Putamen (tissue), 1 donor: ENCODE measurements around the gene MLEC.
A peak's percentile ranks its signal among the peaks of the same experiment; 100 is the strongest.

Experiments used
- DNase-seq: peaks from one replicate; pipeline ENCODE4 v3.0.0-alpha.2; 2016; ENCODE audit warnings: low spot score

Gene MLEC

GRCh38 chr12:120692524-120693033 is 5.6 kb downstream of the MLEC start:
- DNase-seq = no peak

DNA sequence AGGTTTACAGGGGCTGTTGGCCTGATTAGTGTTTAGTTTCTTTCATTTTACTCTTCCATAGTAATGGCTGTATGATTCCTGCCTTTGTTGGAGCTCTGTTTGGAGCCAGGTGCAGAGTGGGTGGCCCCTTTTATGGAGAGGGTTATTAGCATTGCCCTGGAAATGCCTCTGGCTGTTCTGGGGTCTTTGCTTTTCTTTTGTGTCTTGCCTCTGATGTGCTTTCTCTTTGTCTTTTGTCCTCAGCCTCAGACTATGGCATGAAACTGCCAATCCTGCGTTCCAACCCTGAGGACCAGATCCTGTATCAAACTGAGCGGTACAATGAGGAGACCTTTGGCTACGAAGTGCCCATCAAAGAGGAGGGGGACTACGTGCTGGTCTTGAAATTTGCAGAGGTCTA is 6.9 kb downstream of the MLEC start:
- DNase-seq = no peak

DNA sequence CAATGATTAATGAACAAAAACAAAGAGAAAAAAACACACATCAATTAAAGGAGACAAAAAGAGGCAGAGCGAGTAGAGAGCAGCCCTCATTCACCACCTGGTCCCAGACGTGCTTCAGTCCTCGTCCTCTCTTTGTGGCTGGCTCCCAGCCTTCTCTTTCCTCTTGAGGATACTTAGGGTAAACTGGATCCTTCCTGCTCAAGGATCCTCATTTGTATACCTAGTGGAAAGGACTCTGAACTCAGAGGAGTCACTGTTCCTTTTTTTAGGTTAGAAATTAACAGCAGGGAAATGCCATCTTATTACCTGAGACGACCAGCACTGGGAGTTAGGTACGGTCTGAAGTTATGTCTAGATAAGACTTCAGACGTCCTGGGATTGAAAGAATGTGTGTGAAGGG is 9.7 kb downstream of the MLEC start:
- no peak for DNase-seq

GRCh38 chr12:120697344-120697743 is 10.4 kb downstream of the MLEC start:
- no peak for DNase-seq

DNA sequence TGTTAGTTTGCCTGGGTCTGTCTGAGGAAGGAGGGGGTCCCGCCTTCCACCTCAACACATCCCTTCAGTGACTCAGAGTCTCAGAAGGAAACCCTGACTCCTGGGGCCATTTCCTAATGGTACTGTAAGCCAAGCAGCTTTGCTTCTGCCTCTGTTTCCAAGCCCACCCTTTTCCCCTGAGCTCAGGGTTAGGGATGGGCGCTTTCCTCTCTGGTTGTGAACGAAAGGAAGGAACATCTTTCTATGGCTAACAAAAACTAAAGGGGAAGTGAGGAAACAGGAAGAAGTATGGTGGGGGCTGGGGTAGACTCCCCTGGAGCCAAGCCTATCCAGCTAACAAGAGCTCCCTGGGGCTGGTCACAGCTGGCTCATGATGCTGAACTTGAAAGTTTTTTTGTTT is 11.7 kb downstream of the MLEC start:
- no peak for DNase-seq

DNA sequence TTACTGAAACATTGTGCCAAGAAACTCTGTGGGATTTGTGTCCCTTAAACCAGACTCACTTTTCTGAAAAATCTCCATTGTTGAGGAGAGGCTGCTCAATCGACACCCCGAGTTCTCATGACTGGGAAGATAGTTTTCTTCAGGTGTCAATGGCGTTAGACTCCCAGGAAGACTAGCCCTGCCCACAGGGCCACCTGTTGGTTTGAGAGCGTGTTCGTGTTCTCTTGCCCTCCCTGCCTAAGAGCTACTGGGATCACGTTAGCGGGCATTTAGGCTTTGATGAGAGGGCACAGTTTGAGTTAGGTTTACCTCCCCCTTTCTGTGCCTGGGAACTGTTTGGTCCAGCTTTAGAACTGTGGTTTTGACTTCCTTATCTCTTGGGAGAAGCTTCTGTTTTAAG is 12.6 kb downstream of the MLEC start:
- no peak for DNase-seq

- no peak for DNase-seq
These were observed 13.9 kb downstream of the MLEC start for GRCh38 chr12:120700886-120701285.

DNA sequence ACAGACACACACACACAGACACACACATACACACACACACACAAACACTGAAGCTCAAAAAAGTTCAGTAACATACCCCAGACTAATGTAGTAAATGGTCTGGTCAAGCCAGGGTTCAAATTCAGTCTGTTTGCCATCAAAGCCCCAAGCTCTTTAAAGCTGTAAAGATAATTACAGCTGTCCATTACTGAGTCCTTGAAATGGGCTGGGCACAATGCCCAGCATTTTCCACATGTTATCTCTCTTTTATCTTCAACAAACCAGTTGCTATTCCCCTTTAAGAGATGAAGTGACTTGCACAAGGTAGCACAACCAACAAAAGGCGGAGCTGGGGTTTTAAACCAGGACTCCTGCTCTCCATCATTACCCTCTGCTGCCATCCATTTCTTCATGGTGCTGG is 15.7 kb downstream of the MLEC start:
- no peak for DNase-seq

DNA sequence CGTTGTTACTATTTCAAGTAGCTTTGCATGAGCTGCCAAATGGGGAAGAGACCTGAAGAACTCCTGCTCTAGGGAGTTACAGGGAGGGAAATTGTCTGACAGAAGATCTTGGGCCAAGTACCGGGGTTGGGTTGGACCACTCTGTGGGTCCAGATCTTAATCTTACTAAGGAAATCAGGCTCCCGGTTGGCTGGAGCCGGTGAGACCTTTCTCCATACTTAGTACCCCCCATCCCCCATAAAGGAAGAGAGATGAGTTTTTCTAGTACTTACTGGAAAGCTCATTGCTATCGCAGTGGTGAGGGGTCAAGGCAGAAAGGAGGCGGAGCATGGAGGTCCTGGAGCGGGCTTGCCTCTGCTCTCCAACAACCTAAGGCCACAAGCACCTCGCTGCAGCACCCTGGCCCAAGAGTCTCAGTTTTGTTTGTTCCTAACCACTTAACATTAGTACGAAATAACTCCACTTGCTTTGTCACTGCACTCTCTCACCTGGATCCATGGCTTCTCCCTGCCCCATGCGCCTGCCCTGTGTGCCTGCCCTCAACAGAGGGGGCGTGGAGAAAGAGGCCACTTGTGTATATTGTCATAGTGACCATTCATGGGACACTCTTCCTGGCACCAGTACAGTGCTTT is 16.5 kb downstream of the MLEC start:
- DNase-seq = no peak

- DNase-seq = no peak
These were observed 18.7 kb downstream of the MLEC start for GRCh38 chr12:120705618-120706017.

GRCh38 chr12:120706029-120706428 is 19.1 kb downstream of the MLEC start:
- no peak for DNase-seq

DNA sequence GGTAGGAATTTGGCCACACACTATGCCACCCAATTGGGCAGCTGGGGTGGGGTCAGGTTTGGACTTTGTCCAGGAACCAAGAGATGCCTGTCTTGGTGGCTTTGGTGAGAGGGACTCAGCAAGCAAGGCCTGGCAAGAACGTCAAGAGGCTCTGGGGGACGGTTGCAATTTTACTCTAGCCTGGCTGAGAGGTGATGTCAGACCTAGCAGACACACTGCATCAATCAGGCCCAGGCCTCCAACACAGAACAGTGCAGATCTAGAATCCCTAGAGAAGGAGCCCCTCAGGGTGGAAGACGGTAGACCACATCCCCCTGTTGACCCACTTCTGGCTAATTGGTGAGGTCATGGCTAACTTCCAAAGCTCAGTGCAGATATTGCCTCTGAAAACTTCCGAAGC is 21.7 kb downstream of the MLEC start:
- DNase-seq = no peak

- peak; percentile 60 for DNase-seq
These were observed 23.3 kb downstream of the MLEC start, which contains the start of gene UNC119B for GRCh38 chr12:120710031-120710804. Gene UNC119B (plus strand): TSS chr12:120710458. CDS start chr12:120710475, 17 bp downstream.

DNA sequence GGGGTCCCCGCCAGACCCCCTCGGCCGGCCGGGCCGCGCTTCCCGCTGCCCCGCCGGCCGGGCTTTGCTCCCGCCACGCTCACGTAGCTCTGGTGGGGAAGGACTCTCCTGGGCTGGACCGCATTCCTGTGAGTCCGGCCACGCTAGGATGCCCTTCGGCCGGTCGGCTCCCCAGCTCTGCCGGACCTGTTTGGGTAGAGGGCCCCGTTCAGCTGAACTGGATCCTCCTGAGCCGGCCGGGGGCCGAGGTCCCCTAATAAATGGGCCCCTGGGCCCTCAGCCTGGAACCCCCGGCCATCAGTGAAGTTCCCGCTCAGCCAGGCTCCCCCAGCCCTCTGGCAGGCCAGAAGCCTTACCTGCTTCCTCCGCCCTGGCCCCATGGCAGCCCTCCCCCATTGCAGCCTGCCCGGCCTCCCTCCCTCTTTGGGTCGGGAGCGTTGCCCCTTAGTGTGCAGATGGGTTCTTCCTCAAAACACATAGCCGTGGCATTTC is 23.9 kb downstream of the MLEC start:
- DNase-seq = no peak

DNA sequence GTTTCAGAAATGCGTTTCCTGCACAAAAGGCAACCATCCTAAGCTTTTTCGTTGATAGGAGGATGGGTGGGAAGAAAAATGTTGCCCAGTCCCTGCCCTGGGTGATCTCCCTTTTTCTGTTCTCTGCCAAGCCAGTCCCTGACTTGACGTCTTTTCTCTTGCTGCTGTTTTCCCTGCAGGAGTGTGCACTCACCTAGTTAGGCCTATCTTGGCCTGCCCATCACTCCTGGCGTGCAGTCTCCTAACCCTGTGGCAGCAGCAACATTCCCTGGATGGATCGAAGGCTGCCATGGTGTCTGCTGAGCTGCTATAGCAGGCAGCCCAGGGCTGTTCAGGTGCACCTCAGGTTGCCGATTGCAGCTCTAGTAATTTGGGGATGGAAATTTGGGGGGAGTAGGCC is 24.5 kb downstream of the MLEC start:
- DNase-seq = no peak

GRCh38 chr12:120712610-120713009 is 25.7 kb downstream of the MLEC start:
- DNase-seq = no peak

- DNase-seq = peak; percentile 72
These were observed 27.0 kb downstream of the MLEC start for GRCh38 chr12:120713861-120714482.

DNA sequence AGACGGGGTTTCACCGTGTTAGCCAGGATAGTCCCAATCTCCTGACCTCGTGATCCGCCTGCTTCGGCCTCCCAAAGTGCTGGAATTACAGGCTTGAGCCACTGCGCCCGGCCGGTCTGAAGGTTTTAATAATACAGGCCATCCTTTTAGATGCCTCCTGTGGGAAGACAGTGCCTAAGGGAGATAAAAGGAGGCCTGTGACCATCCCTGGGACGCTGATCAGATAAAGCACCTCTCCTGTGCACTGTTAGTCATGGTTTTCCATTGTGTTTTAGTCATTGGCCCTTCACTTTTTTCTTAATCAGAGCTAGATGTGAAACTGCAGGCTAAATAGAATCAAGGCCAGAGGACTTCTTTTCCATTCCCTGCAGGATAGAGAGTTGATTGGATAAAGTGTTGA is 31.1 kb downstream of the MLEC start:
- no peak for DNase-seq

DNA sequence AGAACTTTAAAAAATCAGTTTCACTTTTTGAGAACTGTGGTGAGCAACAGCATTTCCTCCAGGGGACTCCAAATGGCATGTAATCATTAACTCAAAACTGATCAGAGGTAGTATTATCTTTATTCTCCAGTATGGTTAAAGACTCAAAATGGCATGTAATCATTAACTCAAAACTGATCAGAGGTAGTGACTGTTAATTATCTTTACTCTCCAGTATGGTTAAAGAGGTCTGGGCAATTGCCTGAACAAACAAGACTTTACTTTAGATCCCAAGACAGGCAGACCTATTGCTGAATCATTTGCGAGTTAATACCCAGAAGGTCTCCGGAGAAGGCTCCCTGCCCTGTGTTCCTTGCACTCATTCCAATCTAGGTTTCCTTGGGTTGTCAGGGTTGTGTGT is 32.1 kb downstream of the MLEC start:
- DNase-seq = no peak

GRCh38 chr12:120719496-120720233 is 32.7 kb downstream of the MLEC start:
- no peak for DNase-seq

GRCh38 chr12:120720234-120720986 is 33.5 kb downstream of the MLEC start:
- DNase-seq = peak; percentile 29
